Heart left ventricle (tissue), 13 donors: ENCODE data around the gene NKD1.

Experiments
- POLR2A ChIP-seq, 2 donors: fragments of 450-650 bp; IDR thresholded peaks; one replicate each; pipeline ENCODE4 v1.6.1; 2017; ENCODE audit warnings: antibody characterized with exemption in 2 of 2, mild to moderate bottlenecking in 2 of 2, moderate library complexity in 2 of 2
- TF ChIP-seq, protein P1 (sequence below), 12 donors: fragments of 200-600 bp; sonication (generic) in 4 of 12; IDR thresholded peaks; one replicate each; pipeline versions ENCODE4 v1.5.0 to v1.8.0; 2018 to 2022; ENCODE audit warnings: antibody characterized with exemption in 12 of 12, mild to moderate bottlenecking in 5 of 12
- donor health status: ischemic (EF 13 %, LVEDD 7.1; RV severe dilation, severe dysfunction).
- donor health status: DM: no; HTN: yes; CAD: no.
- donor health status: DM: no; HTN: no; CAD: no.
- donor health status: ischemic (EF 25% LVEDD 6.9; RV normal size, moderate dysfunction).
- donor health status: ischemic (EF 25% LVEDD 5.7; RV mildly dilated, moderate dysfunction).
- donor health status: ischemic (EF 35%, LVEDD 5.7; RV mildly dilated, moderate dysfunction).
- donor health status: nonischemic (EF 11% LVEDD 7.7; RV severe dilation, severe dysfunction).
- donor health status: DM: yes; HTN: yes; CAD: no.
- donor health status: PGD.
- donor health status: ischemic (EF 29% LVEDD 5.4; RV normal size, mild dysfunction).
- donor health status: nonischemic (EF 23%, LVEDD 6.1; RV moderate dilation, normal function).

DNA sequence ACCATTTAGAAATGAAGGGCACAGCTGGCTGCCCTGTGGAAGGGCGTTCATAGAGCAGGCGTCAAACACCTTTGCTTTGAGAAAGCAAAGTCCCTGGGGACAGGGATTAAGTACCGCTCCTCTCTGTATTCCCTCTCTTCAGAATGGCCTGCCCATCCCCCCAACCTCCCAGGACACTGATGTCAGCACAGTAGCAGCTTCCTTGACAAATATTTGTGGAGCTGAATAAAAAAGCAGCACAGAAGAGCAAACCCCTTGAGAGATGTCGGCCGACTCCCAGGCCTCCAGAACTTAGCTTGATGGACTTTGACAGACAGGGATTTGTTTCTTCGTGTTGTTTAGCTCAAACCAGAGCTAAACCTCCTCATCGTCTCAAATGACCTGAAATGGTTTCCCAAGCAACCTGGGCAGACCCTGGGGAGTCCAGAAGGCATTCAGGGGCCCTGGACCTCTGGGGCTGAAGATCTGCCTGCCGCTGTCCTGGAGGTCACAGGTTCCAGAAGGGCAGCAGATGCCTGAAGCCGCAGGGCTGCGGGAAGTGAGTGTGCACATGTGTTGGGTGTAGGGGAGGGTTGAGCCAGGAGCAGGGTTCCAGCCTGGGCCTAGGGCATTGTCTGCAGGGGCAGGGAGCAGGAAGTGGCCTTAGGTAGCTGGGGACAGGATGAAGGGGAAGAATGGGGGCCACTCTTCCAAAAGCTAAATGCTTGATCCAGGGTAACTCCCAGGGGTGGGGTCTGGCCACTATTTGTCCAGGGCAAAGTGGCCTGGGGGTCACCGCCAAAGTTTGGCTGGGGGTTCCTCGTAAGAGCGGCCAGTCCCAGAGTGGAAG, 42.3 kb upstream of the NKD1 start:
- TF ChIP-seq, protein P1, sequence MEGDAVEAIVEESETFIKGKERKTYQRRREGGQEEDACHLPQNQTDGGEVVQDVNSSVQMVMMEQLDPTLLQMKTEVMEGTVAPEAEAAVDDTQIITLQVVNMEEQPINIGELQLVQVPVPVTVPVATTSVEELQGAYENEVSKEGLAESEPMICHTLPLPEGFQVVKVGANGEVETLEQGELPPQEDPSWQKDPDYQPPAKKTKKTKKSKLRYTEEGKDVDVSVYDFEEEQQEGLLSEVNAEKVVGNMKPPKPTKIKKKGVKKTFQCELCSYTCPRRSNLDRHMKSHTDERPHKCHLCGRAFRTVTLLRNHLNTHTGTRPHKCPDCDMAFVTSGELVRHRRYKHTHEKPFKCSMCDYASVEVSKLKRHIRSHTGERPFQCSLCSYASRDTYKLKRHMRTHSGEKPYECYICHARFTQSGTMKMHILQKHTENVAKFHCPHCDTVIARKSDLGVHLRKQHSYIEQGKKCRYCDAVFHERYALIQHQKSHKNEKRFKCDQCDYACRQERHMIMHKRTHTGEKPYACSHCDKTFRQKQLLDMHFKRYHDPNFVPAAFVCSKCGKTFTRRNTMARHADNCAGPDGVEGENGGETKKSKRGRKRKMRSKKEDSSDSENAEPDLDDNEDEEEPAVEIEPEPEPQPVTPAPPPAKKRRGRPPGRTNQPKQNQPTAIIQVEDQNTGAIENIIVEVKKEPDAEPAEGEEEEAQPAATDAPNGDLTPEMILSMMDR (IDR thresholded peaks at IDR 0.05) = no peak
- TF ChIP-seq POLR2A (IDR thresholded peaks at IDR 0.05) = no peak
